ENCODE results near the gene BEX2. TPM values are rescaled to one million over a fixed set of nuclear protein-coding genes. Genes with fewer than 3 reads are reported as not detected.

Gene BEX2
- total and polyA plus RNA-seq, 10 of the 15 experiments (the other 5 are each of a cell fraction or from before 2014, with no cell fraction given) = 0.33 to 2.8 (median 0.85) TPM

- Histone ChIP-seq H3K4me2 (ENCODE audit: control insufficient read depth, insufficient read depth) (no peak overlapping the region), H3K79me2 (ENCODE audit: control insufficient read depth, insufficient read depth, low read length) (no peaks in the 10 kb centered on the region), H3K36me3 (ENCODE audit: control insufficient read depth in 2 of 2, insufficient read depth in 2 of 2, low read length in 1 of 2) (no peaks in the 10 kb centered on the region), H3K4me1 (ENCODE audit: control insufficient read depth, insufficient read depth, low read length) (no peaks in the 10 kb centered on the region), H3K27me3 (replicated peaks in 1 of 2; ENCODE audit: control insufficient read depth in 2 of 2, insufficient read depth in 2 of 2, low read length in 1 of 2) (no peaks in the 10 kb centered on the region), H2AFZ (ENCODE audit: control insufficient read depth, low read depth, low read length) (no peak overlapping the region), H3K4me3 (no peak overlapping the region), H3K9me3 (replicated peaks; ENCODE audit: control insufficient read depth, insufficient read depth, low read length) (no peaks in the 10 kb centered on the region), H3K9ac (ENCODE audit: control insufficient read depth, insufficient read depth, low read length) (no peak overlapping the region), H3K27ac (ENCODE audit: control insufficient read depth, insufficient read depth) (no peak overlapping the region), H4K20me1 (ENCODE audit: control insufficient read depth, insufficient read depth) (no peaks in the 10 kb centered on the region)
- no peak for ATAC-seq
- FAIRE-seq = no peak
- CTCF ChIA-PET = no interaction called here
- in situ Hi-C loops (cut with MboI) (no loop called here), intact Hi-C loops (cut with micrococcal nuclease; ENCODE audit: unreplicated experiment) (no loop called here)
- SMC1A ChIA-PET (ENCODE audit: uncharacterized antibody, unreplicated experiment) = no interaction called here
- POLR2A ChIA-PET = no interaction called here
- no peak for TF ChIP-seq ZBTB33 (IDR thresholded peaks at IDR 0.05)
- no TSS peak for BruUV-seq (replicated peaks)
- no peak for DNase-seq (ENCODE audit: low read depth, low spot score)
- RAD21 ChIA-PET (ENCODE audit: unreplicated experiment) = no interaction called here
These were observed 6.1 kb downstream of the BEX2 start for GRCh38 chrX:103304705-103305104.

- no peaks in the 10 kb centered on the region for H3K79me2 ChIP-seq (ENCODE audit: control insufficient read depth, insufficient read depth, low read length)
- ATAC-seq (no peak), FAIRE-seq (no peak), DNase-seq (ENCODE audit: low read depth, low spot score) (no peak)
- no peaks in the 10 kb centered on the region for H3K36me3 ChIP-seq (ENCODE audit: control insufficient read depth in 2 of 2, insufficient read depth in 2 of 2, low read length in 1 of 2)
- H3K4me1 ChIP-seq (ENCODE audit: control insufficient read depth, insufficient read depth, low read length) = no peaks in the 10 kb centered on the region
- WGBS (ENCODE audit: insufficient coverage, insufficient replicate concordance, low lambda C conversion rate, missing lambda C conversion rate) = 48% methylated on average over 2 of the region's 2 CpGs
- H3K27me3 ChIP-seq (replicated peaks in 1 of 2; ENCODE audit: control insufficient read depth in 2 of 2, insufficient read depth in 2 of 2, low read length in 1 of 2) = no peaks in the 10 kb centered on the region; a peak in 1 of 4 replicates
- CTCF ChIA-PET = no interaction called here
- SMC1A ChIA-PET (ENCODE audit: uncharacterized antibody, unreplicated experiment) = no interaction called here
- intact Hi-C loops (cut with micrococcal nuclease; ENCODE audit: unreplicated experiment) = no loop called here
- no peak overlapping the region for H2AFZ ChIP-seq (ENCODE audit: control insufficient read depth, low read depth, low read length)
- no peak overlapping the region for H3K9ac ChIP-seq (ENCODE audit: control insufficient read depth, insufficient read depth, low read length)
- POLR2A ChIA-PET = no interaction called here
- RAD21 ChIA-PET (ENCODE audit: unreplicated experiment) = no interaction called here
- in situ Hi-C loops (cut with MboI) = no loop called here
- H3K9me3 ChIP-seq (replicated peaks; ENCODE audit: control insufficient read depth, insufficient read depth, low read length) = no peaks in the 10 kb centered on the region
- no peak overlapping the region for H3K27ac ChIP-seq (ENCODE audit: control insufficient read depth, insufficient read depth)
- H3K4me3 ChIP-seq = no peak overlapping the region
- no peaks in the 10 kb centered on the region for H4K20me1 ChIP-seq (ENCODE audit: control insufficient read depth, insufficient read depth)
- BruUV-seq (replicated peaks) = no TSS peak
- no peak overlapping the region for H3K4me2 ChIP-seq (ENCODE audit: control insufficient read depth, insufficient read depth)
- TF ChIP-seq ZBTB40 (IDR thresholded peaks at IDR 0.05; ENCODE audit: borderline replicate concordance) (no peak), POLR2A (IDR thresholded peaks at IDR 0.05; ENCODE audit: low read depth, low read length) (no peak), DPF2 (IDR thresholded peaks at IDR 0.05) (no peak), BMI1 (IDR thresholded peaks at IDR 0.05; ENCODE audit: borderline replicate concordance) (no peak), HDAC2 (IDR thresholded peaks at IDR 0.05) (no peak), IRF4 (IDR thresholded peaks at IDR 0.05; ENCODE audit: low read depth, low read length) (no peak), PBX3 (IDR thresholded peaks at IDR 0.05; ENCODE audit: insufficient replicate concordance, low read depth, low read length) (no peak), E2F8 (IDR thresholded peaks at IDR 0.05; ENCODE audit: low read depth, partially characterized antibody) (no peak)
These were observed 17.7 kb downstream of the BEX2 start for GRCh38 chrX:103293118-103293517.
